ENCODE results near the gene MAFG. TPM values are rescaled to one million over a fixed set of nuclear protein-coding genes. Genes with fewer than 3 reads are reported as not detected.
A peak's percentile ranks its signal among the peaks of the same experiment; 100 is the strongest.

The MAFG gene
- total and polyA plus RNA-seq, 2 of the 13 experiments (the other 11 are each of a cell fraction or from before 2014, with no cell fraction given): 14.5 to 20.0 TPM

GRCh38 chr17:81931557-81932332 is 4.2 kb upstream of the MAFG start (continued):
- 0 out of 2 replicates have a peak, but pooled peaks have one; percentile 24 for TF ChIP-seq KDM5B (CRISPR knock-in tag; IDR thresholded peaks at IDR 0.05; ENCODE audit: borderline replicate concordance)
- no peak for TF ChIP-seq NONO (IDR thresholded peaks at IDR 0.05)
- TF ChIP-seq NONO (CRISPR knock-in tag; conservative IDR thresholded peaks at IDR 0.05): peak; percentile 60; the same call in 1 of the 2 replicates
- no peak for TF ChIP-seq ZZZ3 (CRISPR knock-in tag; IDR thresholded peaks at IDR 0.05; ENCODE audit: borderline replicate concordance)
- no peak for TF ChIP-seq CHCHD3 (CRISPR knock-in tag; IDR thresholded peaks at IDR 0.05)
- no peak; the same call in 1 of the 2 replicates for TF ChIP-seq ZNF326 (CRISPR knock-in tag; IDR thresholded peaks at IDR 0.05; ENCODE audit: borderline replicate concordance)
- 0 out of 2 replicates have a peak, but pooled peaks have one; percentile 9 for TF ChIP-seq REPIN1 (CRISPR knock-in tag; IDR thresholded peaks at IDR 0.05; ENCODE audit: borderline replicate concordance, low read depth)
- no peak for TF ChIP-seq MLXIP (CRISPR knock-in tag; IDR thresholded peaks at IDR 0.05; ENCODE audit: borderline replicate concordance)
- TF ChIP-seq SPEN (CRISPR knock-in tag; IDR thresholded peaks at IDR 0.05; ENCODE audit: low read depth): 0 out of 2 replicates have a peak, but pooled peaks have one; percentile 2
- no peak for TF ChIP-seq SMARCE1 (IDR thresholded peaks at IDR 0.05; ENCODE audit: borderline replicate concordance)
- TF ChIP-seq TEF (CRISPR knock-in tag; IDR thresholded peaks at IDR 0.05): no peak
- 0 out of 2 replicates have a peak, but pooled peaks have one; percentile 52 for TF ChIP-seq SNAPC2 (CRISPR knock-in tag; IDR thresholded peaks at IDR 0.05)
- no peak for TF ChIP-seq ARHGAP35 (CRISPR knock-in tag; IDR thresholded peaks at IDR 0.05; ENCODE audit: borderline replicate concordance)
- no peak for TF ChIP-seq SETDB1 (CRISPR knock-in tag; IDR thresholded peaks at IDR 0.05; ENCODE audit: borderline replicate concordance)
- TF ChIP-seq ZSCAN20 (CRISPR knock-in tag; IDR thresholded peaks at IDR 0.05; ENCODE audit: borderline replicate concordance): no peak
- no peak for TF ChIP-seq ZNF407 (CRISPR knock-in tag; IDR thresholded peaks at IDR 0.05; ENCODE audit: not compliant biosample characterization)
- TF ChIP-seq TGIF2 (CRISPR knock-in tag; IDR thresholded peaks at IDR 0.05): 0 out of 2 replicates have a peak, but pooled peaks have one; percentile 10

Measured in HepG2 (cell line).